GM12873 (cell line): ENCODE measurements around the gene TRAPPC4.
A peak's percentile ranks its signal among the peaks of the same experiment; 100 is the strongest.

Experiments used
- TF ChIP-seq, protein P1 (sequence below): IDR thresholded peaks from 2 replicates; pipeline ENCODE4 v1.5.1; 2012; ENCODE audit warnings: low read depth, mild to moderate bottlenecking, moderate library complexity, low read length, control low read depth; ENCODE audit not compliant: insufficient read depth; ENCODE audit errors: missing control alignments

Gene TRAPPC4

DNA sequence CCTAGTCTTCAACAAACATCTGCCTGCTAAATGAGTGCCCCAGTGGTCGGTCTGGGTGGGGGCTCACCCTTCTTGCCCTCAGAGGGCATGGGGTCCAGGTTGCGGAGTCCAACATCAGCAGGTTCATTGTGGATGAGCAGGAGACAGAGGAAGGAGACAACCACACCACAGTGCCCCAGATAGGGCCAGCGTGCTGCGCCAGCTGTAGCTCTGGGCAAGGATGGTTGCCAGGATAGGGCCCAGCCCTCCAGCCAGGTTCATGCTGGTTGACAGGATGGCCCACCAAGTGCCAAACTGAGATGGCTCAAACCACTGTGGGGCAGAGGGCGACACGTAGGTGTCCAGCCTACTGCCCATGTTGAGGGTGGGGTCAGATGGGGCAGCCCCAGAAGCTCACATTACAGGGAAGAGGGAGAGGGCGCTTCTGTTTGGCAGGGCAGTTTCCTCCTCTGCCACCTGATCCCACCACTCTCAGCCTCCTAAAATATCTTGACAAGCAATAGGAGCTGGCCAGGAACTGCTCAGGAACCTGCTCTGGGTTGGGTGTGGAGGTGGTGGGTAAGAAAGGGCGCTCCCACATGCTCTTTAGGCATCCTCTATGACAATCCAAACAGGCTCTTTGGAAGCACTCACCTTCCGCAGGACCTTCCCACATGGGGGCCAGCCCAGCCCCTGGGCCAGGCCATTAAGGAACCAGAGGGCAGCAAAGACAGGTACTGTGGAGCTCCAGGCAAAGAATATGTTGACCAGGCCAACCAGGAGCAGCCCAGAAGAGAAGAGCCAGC, 9.2 kb downstream of the TRAPPC4 start:
- TF ChIP-seq, protein P1, sequence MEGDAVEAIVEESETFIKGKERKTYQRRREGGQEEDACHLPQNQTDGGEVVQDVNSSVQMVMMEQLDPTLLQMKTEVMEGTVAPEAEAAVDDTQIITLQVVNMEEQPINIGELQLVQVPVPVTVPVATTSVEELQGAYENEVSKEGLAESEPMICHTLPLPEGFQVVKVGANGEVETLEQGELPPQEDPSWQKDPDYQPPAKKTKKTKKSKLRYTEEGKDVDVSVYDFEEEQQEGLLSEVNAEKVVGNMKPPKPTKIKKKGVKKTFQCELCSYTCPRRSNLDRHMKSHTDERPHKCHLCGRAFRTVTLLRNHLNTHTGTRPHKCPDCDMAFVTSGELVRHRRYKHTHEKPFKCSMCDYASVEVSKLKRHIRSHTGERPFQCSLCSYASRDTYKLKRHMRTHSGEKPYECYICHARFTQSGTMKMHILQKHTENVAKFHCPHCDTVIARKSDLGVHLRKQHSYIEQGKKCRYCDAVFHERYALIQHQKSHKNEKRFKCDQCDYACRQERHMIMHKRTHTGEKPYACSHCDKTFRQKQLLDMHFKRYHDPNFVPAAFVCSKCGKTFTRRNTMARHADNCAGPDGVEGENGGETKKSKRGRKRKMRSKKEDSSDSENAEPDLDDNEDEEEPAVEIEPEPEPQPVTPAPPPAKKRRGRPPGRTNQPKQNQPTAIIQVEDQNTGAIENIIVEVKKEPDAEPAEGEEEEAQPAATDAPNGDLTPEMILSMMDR: no peak

DNA sequence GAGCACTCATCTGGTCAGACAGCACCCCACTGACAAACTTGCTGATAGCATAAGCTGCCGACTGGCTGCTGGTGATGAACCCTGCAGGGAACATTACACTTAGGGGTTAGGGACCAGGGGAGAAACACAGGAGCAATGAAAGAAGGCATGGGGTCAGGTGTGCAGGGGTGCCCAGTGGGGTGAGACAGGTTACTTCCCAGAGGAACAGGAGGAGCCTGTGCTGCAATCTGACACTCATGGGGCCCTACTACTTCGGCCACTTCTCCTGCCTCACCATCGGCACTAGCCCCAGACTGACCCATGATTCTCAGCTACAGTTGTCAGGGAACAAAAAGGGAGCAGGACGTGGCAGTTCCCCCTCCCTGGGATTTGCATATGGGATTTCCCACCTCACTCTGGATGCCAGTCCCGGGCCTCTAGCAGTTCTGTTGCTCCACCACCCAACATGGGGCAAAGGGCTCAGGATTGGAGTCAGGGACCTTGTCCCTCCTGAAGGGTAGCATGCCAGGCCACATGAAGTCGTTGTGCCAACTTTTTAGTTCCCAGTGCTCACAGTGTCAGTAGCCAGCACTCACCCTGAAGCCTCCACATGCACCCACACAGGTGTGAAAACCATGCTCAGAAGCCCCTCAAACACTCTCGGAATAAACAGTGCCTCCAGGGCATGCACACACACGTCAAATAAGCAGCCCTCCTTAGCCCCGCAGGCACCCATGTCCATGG, 9.9 kb downstream of the TRAPPC4 start:
- TF ChIP-seq, protein P1: no peak

DNA sequence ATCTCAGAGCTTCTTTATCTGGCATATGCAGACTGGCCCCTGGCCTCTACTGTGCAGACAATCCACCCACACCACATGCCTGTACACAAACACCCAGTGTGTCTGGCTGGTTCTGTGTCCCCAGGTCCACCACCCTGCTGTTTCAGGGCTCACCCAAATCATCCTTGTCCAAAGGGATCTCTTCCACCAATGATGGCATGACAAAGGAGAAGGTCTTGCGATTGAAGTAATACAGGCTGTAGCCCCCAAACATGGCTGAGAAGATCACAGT, 10.4 kb downstream of the TRAPPC4 start:
- TF ChIP-seq, protein P1: no peak

DNA sequence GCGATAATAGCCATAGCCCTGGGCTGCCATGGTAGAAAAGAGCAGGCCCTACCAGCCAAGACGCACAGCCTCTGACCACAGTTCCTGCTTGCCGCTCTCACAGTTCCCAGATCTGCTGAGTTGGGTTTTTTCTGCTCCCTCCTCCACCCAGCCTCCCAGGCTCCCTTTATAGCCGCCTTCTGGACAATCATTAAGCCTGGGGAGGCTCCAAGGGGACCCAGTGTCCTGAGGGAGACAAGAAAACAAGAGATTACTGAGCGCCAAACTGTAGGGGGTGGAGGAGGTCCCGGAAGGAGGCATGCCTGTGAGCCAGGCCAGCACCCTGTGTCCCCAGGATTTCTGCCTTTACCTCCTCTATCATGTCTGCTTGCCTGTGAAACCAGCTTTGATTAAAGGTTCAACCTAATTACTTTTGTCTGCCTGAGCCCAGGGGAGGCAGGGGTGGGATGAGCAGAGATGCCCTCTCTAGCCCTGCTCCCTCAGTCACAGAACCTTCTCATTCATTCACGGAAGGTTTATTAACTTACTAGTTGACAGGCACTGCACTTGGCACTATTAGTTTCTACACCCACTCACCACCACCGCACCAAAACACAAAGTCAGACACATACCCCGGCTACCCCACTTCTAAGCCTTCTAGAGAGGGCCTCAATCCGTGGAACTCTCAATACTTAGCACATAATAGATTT, 10.9 kb downstream of the TRAPPC4 start:
- TF ChIP-seq, protein P1: no peak

DNA sequence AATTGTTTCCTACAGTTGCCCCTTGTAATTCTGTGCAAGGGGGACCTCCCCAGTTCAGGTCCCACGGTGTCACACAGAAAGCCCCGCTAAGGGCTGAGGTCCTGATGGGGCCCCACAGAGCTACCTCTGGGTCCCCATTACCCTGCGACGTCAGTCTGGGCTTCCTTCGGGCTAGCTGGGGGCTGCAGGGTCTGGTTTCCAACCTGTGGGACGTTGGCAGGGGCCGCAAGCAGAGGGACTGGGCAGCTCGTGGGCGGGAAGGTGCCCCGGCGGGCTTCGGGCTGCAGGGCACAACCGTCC, 11.4 kb downstream of the TRAPPC4 start:
- TF ChIP-seq, protein P1: no peak

DNA sequence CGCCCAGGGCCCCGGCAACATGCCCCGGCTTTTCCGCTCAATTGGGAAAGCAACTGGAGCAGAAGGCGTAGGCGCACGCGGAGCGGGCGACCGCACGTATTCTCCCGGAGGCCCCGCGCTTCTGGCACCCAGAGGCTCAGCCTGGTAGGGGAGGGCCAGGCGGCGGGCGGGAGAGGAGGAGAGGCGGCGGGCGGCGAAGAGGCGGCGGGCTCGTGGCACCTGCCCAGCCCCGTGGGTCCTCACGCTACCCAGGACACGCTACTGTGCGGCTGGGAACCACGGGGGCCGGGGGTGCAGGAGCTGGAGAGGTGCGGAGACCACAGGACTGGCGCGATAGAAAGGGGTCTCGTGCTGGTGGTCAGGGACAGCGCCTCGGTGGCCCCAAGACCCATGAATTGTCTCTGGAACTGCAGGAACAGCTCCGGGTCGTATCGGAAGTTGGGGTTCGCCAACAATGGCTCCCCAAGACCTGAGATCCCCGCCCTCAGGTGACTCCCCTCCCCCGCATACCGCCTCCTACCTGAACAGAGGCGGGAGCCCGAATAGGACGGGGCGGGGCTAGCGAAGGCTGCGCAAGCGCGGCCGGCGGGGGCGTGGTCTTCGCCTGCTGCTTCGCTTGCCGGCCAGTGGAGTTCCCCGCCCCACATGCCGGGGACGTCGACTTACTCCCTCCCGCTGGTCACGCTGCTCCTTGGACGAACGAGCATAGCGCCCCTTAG, 11.9 kb downstream of the TRAPPC4 start, which contains the start of gene SLC37A4:
Gene SLC37A4, minus strand, starts transcription at position 549 of the 719 bp plus-strand sequence.
- TF ChIP-seq, protein P1: peak; percentile 92

DNA sequence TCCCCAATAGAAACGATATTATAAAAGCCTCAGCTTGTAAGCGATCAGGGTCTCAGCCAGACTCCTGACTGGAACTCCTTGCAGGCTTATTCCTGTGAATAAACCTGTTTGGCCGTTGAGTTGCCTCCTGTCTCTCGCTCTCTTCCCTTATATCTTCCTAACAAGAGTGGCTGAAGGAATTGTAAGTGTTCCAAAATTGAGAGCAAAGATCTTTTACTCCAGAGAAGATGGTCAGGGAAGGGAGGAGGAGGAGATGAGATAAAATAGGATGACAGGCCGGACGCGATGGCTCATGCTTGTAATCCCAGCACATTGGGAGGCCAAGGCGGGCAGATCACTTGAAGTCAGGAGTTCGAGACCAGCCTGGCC, 13.3 kb downstream of the TRAPPC4 start:
- TF ChIP-seq, protein P1: no peak
